GM12891 (cell line): ENCODE measurements around the gene FANCC.

Source experiments
- PAX5 ChIP-seq: IDR thresholded peaks from 2 replicates; pipeline ENCODE4 v1.6.1; 2011; ENCODE audit warnings: low read length, moderate library complexity, mild to moderate bottlenecking; ENCODE audit not compliant: insufficient read depth, severe bottlenecking
- POLR2A ChIP-seq: IDR thresholded peaks from 2 replicates; pipeline ENCODE4 v1.6.1; 2011; ENCODE audit warnings: low read depth, low read length, control low read depth
- POLR2AphosphoS5 ChIP-seq: IDR thresholded peaks from 2 replicates; pipeline ENCODE4 v1.6.1; 2011; ENCODE audit warnings: low read depth, low read length, control low read depth
- POU2F2 ChIP-seq: IDR thresholded peaks from 2 replicates; pipeline ENCODE4 v1.6.1; 2011; ENCODE audit warnings: low read depth, mild to moderate bottlenecking, control low read depth, low read length, moderate library complexity
- SPI1 ChIP-seq: IDR thresholded peaks from 2 replicates; pipeline ENCODE4 v1.6.1; 2011; ENCODE audit warnings: low read depth, low read length, control low read depth
- TAF1 ChIP-seq: IDR thresholded peaks from 2 replicates; pipeline ENCODE4 v1.6.1; 2011; ENCODE audit warnings: low read depth, low read length, control low read depth

DNA sequence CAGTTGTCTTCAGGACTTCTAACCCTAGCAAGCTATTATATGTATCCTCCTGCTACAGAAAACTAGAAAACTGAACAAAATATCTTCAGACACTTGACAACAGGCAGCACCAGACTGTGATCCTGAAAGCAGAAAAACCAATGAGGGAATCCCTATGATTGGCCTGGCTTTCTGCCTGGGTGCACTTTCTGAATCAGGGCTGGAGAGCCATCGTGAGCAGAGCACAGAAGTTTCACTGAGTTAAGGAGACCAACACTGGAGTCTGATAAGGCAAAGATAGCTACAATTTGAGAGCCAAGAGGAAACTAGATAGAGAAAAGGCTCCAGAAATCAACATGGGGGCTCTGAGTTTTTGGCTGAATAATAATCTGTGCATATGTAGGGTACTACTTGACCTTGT lies 106.5 kb downstream of the FANCC start:
- no peak for TF ChIP-seq TAF1
- no peak for TF ChIP-seq POLR2A
- TF ChIP-seq POLR2AphosphoS5, result no peak
- TF ChIP-seq SPI1, result no peak
- no peak for TF ChIP-seq POU2F2
- no peak for TF ChIP-seq PAX5
